Stimulated activated CD8-positive, alpha-beta memory T cell treated with anti-CD3 and anti-CD28 coated beads, Interleukin-4, amount 100 ng/mL, for 1 hour (primary cell): ENCODE results near the gene AFMID.

Experiments
- DNase-seq, 2 donors: peaks; one replicate each; pipeline ENCODE4 v3.0.0-alpha.2; 2020; ENCODE audit warnings: low read depth in 2 of 2, low spot score in 1 of 2

AFMID gene

DNA sequence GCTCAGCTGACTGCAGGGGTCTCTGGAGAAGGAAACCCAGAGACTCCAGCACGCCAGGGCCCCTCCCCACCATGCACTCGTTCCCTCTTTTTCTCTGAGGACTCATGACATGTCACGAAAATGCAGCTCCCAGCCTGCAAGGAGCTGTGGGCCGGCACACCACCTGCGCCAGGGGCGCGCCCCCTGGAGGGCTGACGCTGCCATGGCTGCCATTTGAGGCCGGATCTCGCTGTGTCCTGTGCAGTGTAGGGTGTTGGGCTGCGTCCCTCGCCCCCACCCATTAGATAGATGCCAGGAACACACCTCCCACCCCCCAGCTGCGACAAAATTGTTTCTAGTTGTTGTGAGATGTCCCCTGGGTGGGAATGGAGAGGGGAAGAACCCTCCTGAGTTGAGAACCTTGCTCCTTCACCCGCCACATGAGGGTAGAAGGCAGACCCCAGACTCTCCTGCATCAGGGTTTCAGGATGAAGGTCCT, 10.6 kb upstream of the AFMID start:
- DNase-seq, result peak; percentile 50 to 58

DNA sequence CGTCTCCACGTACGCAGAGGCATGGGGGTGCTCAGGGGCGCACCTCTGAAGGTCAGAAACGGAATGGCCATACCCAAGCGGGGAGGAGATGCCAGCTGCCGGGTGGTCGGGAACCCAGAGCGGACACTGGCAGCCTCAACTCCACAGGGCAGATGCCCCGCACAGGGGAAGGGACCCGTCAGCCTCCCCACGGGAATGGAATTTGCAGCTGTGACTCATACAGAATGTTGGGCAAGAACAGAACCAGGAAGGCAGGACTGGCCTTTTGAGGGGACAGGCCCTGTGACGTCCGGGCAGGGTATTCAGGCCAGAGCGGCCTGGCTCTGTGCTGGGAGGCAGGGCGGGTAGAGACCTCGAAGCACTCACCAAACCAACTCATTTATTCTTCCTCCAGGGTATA, 7.8 kb upstream of the AFMID start:
- DNase-seq, result no peak

DNA sequence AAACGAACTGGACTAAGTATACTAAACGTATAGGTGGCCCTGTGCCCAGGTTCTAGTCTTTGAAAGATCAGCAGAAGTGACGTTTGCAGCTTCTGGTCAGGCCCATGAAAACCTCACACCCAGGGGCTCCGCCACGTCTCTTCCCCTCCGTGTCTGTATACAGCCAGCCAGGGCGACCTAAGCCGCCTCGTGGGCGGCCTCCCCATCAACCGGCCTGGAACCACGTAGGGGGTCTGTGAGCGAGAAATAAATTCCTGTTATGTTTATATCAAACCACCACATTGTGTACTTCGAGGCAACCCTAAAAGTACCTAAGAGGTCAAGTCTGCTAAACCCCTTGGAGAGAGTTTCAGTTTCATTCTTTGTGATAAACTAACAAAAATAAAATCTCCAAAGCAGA, 7.1 kb upstream of the AFMID start:
- DNase-seq, result no peak

DNA sequence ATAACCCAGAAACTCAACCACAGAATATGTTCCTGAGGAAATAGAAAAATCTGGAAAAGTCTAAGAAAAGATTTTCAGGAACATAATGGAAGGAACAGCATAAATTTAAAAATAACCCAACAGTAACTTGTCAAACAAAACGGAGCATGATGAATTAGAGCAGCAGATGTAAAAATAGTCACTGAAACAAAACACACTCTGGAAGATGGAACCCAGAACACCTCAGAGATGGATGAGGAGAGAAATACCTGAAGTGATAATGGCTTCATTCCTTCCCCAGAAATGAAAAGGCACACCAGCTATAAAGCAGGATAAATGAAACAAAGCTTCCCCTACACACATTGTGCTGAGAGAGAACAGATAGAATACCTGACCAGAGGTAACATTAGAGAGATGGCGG, 6.7 kb upstream of the AFMID start:
- DNase-seq, result no peak

DNA sequence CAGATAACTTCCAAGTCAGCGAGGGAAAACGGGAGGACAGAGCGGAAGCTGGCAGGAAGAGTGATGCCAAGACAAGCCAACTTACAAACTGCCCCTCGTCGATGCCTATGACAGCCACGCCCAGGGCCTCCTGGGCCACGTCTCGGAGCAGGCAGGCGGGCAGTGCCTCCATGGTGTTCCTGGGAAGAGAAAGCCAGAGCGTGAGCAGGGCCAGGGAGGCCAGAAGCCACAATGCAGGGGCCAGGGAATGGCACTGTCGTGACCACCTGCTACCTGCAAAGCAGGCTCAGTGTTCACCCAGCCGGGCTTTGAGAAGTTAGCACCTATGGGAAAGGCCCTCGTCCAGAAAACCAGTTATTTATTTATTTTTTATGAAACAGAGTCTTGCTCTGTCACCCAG, 4.7 kb upstream of the AFMID start:
- DNase-seq, result no peak

DNA sequence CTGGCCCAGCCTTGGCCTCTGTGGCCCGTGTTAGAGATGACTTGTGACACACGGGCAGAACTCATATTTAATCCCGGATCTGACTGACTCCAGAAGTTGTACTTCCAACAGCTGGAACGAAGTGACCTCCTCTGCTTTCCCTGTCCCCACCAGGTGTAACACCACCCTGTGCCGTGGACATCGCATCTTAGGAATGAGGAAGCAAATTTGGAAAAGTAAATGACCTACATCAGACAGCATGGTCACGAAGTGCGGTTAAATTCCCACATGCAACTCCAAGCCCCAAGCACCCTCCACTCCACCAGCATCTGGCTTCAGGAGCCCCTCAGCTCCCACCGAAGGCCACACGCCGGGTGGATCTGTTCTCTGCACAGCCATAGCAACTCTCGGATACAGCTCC, 3.2 kb upstream of the AFMID start:
- DNase-seq, result no peak

DNA sequence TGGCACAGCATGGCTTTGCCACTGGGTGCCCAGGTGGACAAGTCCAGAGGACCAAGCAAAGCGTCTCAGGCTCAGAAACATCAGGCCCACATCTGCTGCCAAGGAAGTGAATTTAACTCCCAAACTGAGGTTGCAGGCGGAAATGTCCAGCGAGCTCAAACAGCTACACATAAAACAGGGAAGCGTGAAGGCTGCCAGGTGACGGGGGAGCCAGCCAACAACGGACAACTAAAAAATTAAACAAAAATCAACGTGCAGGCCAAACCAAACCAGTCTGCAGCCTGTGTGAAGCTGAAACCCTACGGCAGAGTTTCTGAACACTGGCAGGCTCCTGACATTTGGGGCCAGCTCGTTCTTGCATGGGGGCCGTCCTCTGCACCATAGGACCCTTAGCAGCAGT, 2.8 kb upstream of the AFMID start:
- DNase-seq, result no peak

DNA sequence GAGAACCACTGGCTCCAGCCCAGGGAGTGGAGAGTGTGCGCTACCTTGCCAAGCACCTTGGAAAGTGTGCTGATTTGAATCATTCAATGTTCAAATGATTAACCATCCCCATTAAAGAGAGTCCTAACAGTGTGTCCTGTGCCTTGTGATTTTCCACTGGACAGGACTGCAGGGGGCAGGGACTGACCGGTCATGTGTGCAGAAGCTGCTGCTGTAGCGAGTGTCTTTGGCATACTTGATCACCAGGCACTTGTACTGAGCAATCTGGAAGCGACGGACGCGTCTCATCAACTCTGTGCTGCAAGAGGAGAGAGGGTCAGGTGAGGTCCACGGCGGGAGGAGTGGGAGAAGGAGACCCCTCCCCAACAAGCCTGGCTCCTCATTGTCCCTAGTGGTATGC, 2.3 kb upstream of the AFMID start:
- no peak for DNase-seq

DNA sequence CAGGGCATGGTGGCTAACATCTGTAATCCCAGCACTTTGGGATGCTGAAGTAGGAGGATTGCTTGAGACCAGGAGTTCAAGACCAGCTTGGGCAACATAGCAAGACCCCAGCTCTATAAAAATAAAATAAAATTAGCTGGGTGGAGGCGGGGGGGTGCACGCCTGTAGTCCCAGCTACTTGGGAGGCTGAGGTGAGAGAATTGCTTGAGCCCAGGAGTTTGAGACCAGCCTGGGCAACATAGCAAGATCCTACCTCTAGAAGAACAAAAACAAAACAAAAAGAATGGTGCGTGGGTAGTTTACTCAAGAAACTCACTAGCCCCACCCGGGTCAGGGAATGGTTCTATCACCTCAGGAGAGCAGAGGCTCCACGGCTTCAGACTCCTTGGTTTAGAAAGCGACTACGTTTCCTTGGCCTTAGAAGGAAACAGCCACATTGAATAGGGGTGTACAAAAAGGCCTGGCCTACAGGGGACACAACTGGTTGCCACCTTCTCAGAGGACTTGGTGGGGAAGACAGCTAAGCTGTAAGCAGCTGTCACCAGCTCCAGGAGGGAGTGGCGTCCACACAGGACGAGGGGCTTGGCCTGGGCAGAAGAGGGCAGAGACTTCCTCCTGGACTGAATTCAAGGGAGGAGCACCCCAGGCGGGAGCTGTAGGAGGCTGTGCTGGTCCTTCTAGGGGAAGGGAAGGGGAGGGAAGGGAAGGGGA, 1.0 kb upstream of the AFMID start:
- DNase-seq, result no peak

DNA sequence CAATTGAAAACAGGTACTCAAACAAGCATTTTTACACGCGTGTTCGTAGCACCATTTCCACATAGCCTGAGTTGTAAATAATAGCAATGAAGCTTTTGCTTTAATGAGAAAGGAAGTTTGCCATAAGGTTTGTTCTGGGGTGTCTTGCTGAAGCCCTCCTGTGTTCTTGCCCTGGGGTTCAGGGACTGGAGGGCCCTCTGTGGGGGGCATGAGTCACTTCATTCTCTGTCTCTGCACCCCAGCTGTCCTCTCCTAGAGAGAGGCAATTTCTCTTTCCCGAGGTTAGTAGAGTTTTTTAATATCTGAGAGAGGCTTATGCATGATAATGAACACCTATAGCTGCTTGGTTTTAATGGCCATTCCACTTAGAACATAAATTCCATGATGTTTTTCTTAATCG, 9.6 kb downstream of the AFMID start:
- DNase-seq, result no peak

DNA sequence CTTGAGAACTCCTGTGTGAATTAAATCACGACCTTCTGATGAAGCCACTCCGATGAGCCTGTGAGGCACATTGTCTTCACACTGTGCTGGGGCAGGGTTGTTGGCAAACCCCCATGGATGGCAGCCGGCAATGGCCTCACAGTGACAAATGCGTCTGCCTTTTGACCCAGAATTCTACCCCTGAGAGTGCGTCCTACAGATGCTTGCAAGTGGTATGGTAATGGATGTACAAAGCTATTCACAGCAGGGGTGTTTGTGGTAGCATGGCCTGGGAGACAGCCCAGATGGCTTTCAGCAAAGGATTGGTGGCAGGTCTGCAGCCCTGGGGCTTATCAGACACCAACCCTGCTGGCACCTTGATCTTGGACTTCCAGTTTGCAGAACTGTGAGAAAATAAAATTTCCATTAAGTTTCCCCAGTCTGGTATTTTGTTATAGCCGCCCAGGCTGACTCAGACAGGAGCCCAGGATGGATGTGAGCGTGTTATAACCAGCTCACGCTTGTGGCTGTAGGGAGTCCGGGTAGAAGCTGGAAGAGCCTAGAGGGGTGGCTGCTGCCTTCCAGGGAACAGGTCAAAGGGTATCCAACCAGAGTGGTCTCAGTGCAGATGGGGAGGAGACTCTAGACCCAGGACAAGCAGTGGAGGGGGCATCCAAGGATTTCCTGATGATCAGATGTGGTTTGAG, 10.1 kb downstream of the AFMID start:
- no peak for DNase-seq

DNA sequence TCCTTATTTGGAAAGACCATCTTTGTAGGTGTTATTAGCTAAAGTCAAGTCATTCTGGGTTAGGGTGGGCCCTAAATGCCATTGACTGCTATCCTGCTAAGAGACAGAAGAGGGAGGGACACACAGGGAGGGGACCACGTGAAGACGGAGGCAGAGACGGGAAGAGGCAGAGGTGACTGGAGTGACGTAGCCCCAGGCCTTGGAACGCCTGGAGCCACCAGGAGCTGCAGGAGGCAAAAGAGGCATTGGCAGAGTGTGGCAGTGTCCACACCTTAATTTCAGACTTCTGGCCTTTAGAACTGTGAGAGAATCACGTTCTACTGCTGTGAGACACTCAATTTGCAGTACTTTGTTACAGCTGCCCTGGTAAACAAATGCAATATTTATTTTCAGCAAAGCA, 13.3 kb downstream of the AFMID start:
- no peak for DNase-seq

DNA sequence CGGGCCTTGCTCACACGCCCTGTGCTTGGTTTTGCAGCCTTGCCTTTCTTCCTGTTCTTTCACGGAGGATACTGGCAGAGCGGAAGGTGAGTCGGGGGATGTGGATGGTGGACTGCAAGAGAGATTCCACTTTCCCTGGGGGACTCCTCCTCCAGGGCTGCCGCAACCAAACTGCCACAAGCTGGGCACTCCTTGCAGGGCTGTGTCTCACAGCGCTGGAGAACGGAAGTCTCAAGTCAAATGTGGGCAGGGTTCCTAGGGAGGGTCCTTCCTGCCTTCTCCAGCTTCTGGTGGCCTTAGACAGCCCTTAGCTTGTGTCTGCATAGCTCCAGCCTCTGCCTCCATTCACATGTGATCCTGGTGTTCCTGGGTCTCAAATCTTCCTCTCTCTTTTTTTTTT, 15.5 kb downstream of the AFMID start:
- no peak for DNase-seq

DNA sequence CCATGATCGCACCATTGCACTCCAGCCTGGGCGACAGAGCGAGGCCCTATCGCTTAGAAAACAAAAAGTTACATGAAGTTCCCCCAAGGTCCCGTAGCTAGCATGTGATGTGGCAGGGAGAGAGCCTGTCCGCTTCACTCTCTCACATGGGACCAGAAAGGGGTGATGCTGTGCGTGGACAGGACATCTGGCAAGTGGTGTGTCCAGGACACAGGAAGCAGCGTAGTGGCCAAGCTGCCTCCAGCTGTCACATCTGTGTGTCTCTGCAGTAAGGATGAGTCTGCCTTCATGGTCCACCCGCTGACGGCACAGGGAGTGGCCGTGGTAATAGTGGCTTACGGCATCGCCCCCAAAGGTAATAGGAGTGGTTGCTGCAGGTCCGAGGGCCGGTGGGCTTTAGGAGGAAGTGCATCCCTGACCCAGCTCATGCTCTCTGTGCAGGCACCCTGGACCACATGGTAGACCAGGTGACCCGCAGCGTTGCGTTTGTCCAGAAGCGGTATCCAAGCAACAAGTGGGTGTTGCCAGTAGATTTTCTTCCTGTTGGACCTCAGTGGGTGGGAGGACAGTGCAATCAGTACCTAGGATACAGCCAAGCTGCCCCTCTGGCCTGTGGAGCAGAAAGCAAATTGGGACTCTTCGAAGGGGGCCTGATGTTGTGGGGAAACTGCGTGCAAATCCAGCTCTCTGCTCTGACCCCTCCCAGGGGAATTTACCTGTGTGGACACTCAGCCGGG, 17.4 kb downstream of the AFMID start:
- no peak for DNase-seq

DNA sequence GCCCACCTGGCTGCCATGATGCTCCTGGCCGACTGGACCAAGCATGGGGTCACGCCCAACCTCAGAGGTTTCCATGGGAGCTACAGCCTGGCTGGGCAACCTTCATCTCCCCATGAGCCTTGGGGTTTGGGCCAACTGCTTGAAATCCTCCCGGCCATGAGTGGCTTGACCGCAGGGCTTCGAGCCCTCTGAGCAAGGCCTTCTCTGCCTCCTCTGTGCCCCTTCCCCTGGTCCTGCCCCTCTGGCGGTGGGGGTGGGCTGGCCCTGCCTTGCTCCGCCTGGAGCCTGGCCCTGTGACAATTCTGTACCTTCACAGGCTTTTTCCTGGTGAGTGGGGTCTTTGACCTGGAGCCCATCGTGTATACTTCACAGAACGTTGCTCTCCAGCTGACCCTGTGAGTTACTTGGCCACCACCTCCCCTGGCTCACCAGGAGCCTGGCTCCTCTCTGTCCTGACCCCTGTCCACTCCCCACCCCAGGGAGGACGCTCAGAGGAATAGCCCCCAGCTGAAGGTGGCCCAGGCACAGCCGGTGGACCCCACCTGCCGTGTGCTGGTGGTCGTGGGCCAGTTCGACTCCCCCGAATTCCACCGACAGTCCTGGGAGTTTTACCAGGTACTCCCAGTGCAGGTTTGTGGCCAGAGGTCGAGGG, 18.1 kb downstream of the AFMID start:
- DNase-seq, result no peak

DNA sequence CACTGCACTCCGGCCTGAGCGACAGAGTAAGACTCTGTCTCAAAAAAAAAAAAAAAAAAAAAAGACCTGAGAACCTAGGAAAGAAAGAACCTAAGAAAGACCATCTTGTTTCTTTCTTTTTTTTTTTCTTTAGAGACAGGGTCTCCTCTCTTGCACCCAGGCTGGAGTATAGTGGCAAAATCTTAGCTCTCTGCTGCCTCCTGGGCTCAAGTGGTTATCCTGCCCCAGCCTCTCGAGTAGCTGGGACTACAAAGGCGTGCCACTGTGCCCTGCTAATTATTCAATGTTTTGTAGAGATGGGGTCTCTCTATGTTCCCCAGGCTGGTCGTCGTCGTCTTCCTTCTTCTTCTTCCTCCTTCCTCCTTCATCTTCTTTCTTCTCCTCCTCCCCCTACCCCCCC, 19.1 kb downstream of the AFMID start:
- no peak for DNase-seq

DNA sequence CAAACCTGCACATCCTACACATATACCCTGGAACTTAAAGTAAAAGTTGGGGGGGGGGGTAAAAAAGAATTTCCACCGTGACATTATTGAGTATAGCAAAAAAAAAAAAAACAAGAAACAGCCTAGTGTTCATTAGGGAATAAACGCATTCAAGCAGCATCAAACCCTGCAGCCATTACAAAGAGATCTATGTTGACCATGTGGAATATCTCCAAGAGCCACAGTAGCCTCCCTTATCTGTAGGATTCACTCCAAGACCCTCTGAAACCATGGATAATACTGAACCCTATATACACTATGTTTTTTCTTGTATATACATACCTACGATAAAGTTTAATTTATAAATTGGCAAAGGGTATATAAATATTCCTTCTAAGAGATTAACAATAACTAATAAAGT, 21.3 kb downstream of the AFMID start:
- no peak for DNase-seq

DNA sequence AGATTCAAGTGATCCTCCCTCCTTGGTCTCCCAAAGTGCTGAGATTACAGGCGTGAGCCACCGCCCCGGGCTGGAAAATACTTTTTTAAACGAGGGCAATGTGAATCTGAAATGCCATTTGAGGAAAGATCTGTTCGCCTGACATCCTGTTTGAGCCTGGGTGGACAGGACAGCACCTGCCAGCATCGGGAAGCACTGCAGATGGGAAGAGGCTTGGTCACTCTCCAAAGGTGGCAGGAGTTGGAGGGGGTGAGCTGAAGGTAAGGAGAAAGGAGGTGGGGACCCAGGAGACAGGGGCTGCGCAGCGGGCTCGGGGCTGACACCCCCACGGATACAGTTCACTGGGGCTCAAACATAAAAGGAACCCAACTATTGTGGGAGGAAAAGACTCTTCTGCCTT, 22.9 kb downstream of the AFMID start:
- no peak for DNase-seq

DNA sequence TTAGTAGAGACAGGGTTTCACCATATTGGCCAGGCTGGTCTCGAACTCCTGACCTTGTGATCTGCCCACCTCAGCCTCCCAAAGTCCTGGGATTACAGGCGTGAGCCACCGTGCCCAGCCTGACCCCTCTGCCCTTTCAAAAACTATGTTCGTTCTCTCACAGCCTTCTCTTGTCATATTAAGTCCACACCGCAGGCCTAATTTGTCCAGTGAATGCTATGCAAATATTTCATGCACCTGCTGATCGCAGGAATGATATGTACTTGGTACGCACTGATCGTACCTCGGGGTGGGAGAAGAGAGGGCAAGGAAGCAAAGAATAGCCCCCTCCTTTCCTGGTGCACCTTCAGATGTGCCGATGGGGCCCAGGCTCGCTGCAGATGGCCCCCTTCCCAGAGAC, 23.9 kb downstream of the AFMID start:
- DNase-seq, result no peak

DNA sequence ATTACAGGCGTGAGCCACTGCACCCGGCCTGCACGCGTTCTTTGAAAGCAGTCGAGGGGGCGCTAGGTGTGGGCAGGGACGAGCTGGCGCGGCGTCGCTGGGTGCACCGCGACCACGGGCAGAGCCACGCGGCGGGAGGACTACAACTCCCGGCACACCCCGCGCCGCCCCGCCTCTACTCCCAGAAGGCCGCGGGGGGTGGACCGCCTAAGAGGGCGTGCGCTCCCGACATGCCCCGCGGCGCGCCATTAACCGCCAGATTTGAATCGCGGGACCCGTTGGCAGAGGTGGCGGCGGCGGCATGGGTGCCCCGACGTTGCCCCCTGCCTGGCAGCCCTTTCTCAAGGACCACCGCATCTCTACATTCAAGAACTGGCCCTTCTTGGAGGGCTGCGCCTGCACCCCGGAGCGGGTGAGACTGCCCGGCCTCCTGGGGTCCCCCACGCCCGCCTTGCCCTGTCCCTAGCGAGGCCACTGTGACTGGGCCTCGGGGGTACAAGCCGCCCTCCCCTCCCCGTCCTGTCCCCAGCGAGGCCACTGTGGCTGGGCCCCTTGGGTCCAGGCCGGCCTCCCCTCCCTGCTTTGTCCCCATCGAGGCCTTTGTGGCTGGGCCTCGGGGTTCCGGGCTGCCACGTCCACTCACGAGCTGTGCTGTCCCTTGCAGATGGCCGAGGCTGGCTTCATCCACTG, 27.0 kb downstream of the AFMID start, which contains the start of gene BIRC5:
Gene BIRC5, plus strand, starts transcription at position 238 of the 690 bp plus-strand sequence. Its CDS starts 64 bp downstream, at position 302.
- DNase-seq, result peak; percentile 81 to 84

DNA sequence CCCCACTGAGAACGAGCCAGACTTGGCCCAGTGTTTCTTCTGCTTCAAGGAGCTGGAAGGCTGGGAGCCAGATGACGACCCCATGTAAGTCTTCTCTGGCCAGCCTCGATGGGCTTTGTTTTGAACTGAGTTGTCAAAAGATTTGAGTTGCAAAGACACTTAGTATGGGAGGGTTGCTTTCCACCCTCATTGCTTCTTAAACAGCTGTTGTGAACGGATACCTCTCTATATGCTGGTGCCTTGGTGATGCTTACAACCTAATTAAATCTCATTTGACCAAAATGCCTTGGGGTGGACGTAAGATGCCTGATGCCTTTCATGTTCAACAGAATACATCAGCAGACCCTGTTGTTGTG, 27.5 kb downstream of the AFMID start:
- DNase-seq, result no peak
